NOMO-1 (cell line): ENCODE results near the gene SH3GL3.

Source experiments
- DNase-seq, 2 experiments: peaks; one replicate each; lab custom pipeline; 2025; ENCODE audit not compliant: unreplicated experiment in 2 of 2; lab: John Stamatoyannopoulos, UW

SH3GL3 gene

DNA sequence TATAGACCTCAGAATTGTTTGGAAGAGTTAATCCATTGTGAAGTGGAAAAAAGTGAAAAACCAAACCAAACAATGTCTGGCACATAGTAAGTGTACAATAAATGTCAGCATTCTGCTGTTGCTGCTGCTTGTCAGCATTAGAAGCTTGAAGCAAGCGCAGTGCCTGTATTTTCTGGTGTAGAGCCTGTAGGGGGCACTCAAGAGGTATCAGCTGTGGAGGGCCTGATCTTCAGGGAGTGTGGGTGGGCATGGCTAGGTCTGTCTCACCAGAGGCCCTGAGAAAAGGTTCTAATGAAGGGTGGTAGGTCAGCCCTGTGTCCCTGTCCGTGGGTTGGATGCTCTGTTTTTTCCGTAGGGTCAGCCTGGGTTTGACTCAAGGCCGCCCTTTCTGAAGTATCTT, 210.4 kb downstream of the SH3GL3 start:
- no peak for DNase-seq

- no peak for DNase-seq
Observed at GRCh38 chr15:83658430-83659416, 211.6 kb downstream of the SH3GL3 start.

DNA sequence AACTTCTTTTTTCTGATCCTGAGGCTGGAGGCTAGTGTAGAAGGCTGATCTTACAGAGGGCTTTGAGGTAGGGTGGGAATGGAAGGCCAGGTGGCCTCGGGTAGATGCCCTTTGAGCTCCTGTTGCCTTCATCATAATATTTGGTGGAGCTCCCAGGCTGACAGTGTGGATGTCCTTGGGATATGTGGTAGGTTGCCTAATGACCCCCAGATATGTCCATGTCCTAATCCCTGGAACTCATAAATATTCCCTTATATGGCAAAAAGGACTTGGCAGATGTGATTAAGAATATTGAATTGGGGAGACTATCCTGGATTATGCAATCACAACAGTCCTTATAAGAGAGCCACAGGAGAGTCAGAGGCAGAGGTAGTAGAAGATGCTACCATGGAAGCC, 212.3 kb downstream of the SH3GL3 start:
- DNase-seq, result no peak

- no peak for DNase-seq
Observed at GRCh38 chr15:83665480-83665879, 218.3 kb downstream of the SH3GL3 start.
